ENCODE results near the gene PNMT. TPM values are rescaled to one million over a fixed set of nuclear protein-coding genes. Genes with fewer than 3 reads are reported as not detected.

PNMT gene
- total and polyA plus RNA-seq, 2 of the 8 experiments (the other 6 are each of a cell fraction or from before 2014, with no cell fraction given), result 5.6 to 10.9 TPM

DNA sequence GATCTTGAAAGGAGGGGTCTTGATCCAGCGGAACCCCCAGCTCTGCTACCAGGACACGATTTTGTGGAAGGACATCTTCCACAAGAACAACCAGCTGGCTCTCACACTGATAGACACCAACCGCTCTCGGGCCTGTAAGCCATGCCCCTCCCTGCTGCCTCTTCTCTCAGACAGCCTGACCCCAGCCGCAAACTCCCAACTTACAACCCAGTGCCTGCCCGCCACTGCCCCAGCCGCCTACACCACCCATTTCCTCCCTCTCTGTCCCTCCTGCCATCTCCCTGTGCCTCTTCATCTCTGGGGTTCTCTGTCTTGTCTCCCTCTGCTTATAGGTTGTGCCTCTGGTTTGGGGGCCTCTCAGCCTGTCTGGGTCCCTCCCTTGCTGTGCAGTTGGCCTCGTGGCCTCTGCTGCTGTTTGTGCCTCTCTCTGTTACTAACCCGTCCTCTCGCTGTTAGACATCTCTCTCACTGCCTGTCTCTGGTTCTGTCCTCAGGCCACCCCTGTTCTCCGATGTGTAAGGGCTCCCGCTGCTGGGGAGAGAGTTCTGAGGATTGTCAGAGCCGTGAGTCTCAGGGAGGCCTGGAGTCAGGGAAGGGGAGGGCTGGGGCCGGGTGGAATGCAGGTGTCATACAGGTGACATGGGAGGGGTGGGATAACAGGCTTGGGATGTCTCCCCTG is 41.2 kb downstream of the PNMT start:
- Histone ChIP-seq H3K4me3 (ENCODE audit: extremely low read depth in 1 of 4, insufficient read depth in 2 of 4, low read depth in 3 of 4, low read length in 4 of 4) (no peak overlapping the region), H4K20me1 (replicated peaks in 1 of 2; ENCODE audit: control insufficient read depth in 1 of 2, insufficient read depth in 2 of 2, low read length in 2 of 2) (peaks cover 24 to 39% of the 10 kb centered on the region in 2 experiments), H2AK5ac (ENCODE audit: low read depth, low read length) (no peak overlapping the region), H3K18ac (ENCODE audit: extremely low read depth, low read length) (no peak overlapping the region), H3K4me2 (ENCODE audit: insufficient read depth in 1 of 2, low read depth in 2 of 2, low read length in 2 of 2) (no peak overlapping the region), H4K5ac (ENCODE audit: insufficient read length, low read depth, low read length) (no peak overlapping the region), H2BK15ac (ENCODE audit: low read length) (no peak overlapping the region), H3K79me1 (ENCODE audit: low read depth, low read length) (peaks cover 17% of the 10 kb centered on the region), H2BK120ac (replicated peaks; ENCODE audit: low read depth, low read length) (no peak overlapping the region), H3K79me2 (ENCODE audit: control insufficient read depth in 1 of 2, insufficient read depth in 2 of 2, low read length in 2 of 2) (peaks cover 8 to 59% of the 10 kb centered on the region in 2 experiments; a peak in 3 of 4 replicates), H2AFZ (ENCODE audit: low read length) (no peak overlapping the region), H3K4ac (replicated peaks; ENCODE audit: insufficient read length, low read depth, low read length) (no peak overlapping the region), H3K23me2 (ENCODE audit: low read depth, low read length) (no peaks in the 10 kb centered on the region), H3K23ac (ENCODE audit: insufficient read length) (no peak overlapping the region), H3K56ac (replicated peaks; ENCODE audit: insufficient read length, low read depth, low read length) (no peak overlapping the region), H3K9me3 (ENCODE audit: insufficient read depth in 2 of 2, low read depth in 1 of 2, low read length in 1 of 2) (no peaks in the 10 kb centered on the region), H2BK12ac (ENCODE audit: low read depth, low read length) (no peak overlapping the region), H2BK5ac (ENCODE audit: low read depth, low read length) (no peak overlapping the region), H3K14ac (ENCODE audit: insufficient read length) (no peak overlapping the region), H3K27ac (ENCODE audit: low read depth, low read length) (no peak overlapping the region; the same call in 1 of the 2 replicates), H3K27me3 (replicated peaks in 1 of 4; ENCODE audit: control insufficient read depth in 3 of 4, extremely low read depth in 1 of 4, insufficient read depth in 3 of 4, low read length in 3 of 4) (no peaks in the 10 kb centered on the region), H4K8ac (ENCODE audit: extremely low read depth, insufficient read depth, low read length) (peak overlapping the region; percentile 28; the same call in 1 of the 2 replicates), H3K4me1 (replicated peaks in 1 of 4; ENCODE audit: control insufficient read depth in 3 of 4, insufficient read depth in 4 of 4, low read length in 3 of 4) (peaks cover 0 to 19% (median 14%) of the 10 kb centered on the region in 4 experiments; a peak in 6 of 7 replicates), H4K91ac (replicated peaks; ENCODE audit: insufficient read length, low read length) (no peak overlapping the region), H3K36me3 (ENCODE audit: control insufficient read depth in 2 of 4, insufficient read depth in 4 of 4, low read length in 3 of 4) (peaks cover 29 to 71% (median 59%) of the 10 kb centered on the region in 4 experiments), H2BK20ac (ENCODE audit: low read length) (no peak overlapping the region), H3K9ac (replicated peaks in 1 of 4; ENCODE audit: extremely low read depth in 1 of 4, low read depth in 3 of 4, low read length in 3 of 4) (no peak overlapping the region)
- 90% methylated on average over 12 of the region's 14 CpGs; no CpG with 5 or more reads in 1 of the 2 experiments for WGBS, 2 experiments (ENCODE audit: extremely low coverage in 1 of 2, insufficient coverage in 1 of 2, insufficient read length in 1 of 2, insufficient replicate concordance in 2 of 2, low coverage in 1 of 2, low lambda C conversion rate in 2 of 2, missing lambda C conversion rate in 1 of 2)
- CTCF ChIA-PET (ENCODE audit: partially characterized antibody), result interaction anchor here (0.7 to 52.4 kb wide), 9 partner anchors 8 to 639 kb away, joined by 3 to 1885 read pairs (median 6); partner anchors contain the start of genes ERBB2, PPP1R1B and STARD3
- FAIRE-seq, result no peak
- DNase-seq (ENCODE audit: low read depth in 1 of 2, low spot score in 2 of 2), result no peak
- POLR2A ChIA-PET (ENCODE audit: partially characterized antibody), result interaction anchor here (0.6 to 38.1 kb wide), 10 partner anchors 9 to 58 kb away, joined by 3 to 708 read pairs (median 6); partner anchors contain the start of genes ERBB2, MIEN1, PGAP3 and PNMT
- TF ChIP-seq ASH2L (IDR thresholded peaks at IDR 0.05; ENCODE audit: low read length) (no peak), KDM5A (IDR thresholded peaks at IDR 0.05; ENCODE audit: low read length) (no peak), CHD1 (IDR thresholded peaks at IDR 0.05; ENCODE audit: low read depth, low read length) (no peak), YY1 (IDR thresholded peaks at IDR 0.05; ENCODE audit: low read depth, low read length) (no peak), SP4 (IDR thresholded peaks at IDR 0.05; ENCODE audit: low read length) (no peak), CEBPB (IDR thresholded peaks at IDR 0.05; ENCODE audit: low read depth, low read length) (no peak), RAD21 (IDR thresholded peaks at IDR 0.05 in 1 of 2, conservative IDR thresholded peaks at IDR 0.05 in 1 of 2; ENCODE audit: low read depth in 2 of 2, low read length in 2 of 2) (no peak)
- TF ChIP-seq, protein P1, sequence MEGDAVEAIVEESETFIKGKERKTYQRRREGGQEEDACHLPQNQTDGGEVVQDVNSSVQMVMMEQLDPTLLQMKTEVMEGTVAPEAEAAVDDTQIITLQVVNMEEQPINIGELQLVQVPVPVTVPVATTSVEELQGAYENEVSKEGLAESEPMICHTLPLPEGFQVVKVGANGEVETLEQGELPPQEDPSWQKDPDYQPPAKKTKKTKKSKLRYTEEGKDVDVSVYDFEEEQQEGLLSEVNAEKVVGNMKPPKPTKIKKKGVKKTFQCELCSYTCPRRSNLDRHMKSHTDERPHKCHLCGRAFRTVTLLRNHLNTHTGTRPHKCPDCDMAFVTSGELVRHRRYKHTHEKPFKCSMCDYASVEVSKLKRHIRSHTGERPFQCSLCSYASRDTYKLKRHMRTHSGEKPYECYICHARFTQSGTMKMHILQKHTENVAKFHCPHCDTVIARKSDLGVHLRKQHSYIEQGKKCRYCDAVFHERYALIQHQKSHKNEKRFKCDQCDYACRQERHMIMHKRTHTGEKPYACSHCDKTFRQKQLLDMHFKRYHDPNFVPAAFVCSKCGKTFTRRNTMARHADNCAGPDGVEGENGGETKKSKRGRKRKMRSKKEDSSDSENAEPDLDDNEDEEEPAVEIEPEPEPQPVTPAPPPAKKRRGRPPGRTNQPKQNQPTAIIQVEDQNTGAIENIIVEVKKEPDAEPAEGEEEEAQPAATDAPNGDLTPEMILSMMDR (IDR thresholded peaks at IDR 0.05; ENCODE audit: control extremely low read depth in 1 of 3, insufficient read depth in 1 of 3, low read depth in 1 of 3, low read length in 3 of 3), result no peak
- TF ChIP-seq, protein P2, sequence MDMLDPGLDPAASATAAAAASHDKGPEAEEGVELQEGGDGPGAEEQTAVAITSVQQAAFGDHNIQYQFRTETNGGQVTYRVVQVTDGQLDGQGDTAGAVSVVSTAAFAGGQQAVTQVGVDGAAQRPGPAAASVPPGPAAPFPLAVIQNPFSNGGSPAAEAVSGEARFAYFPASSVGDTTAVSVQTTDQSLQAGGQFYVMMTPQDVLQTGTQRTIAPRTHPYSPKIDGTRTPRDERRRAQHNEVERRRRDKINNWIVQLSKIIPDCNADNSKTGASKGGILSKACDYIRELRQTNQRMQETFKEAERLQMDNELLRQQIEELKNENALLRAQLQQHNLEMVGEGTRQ (IDR thresholded peaks at IDR 0.05; ENCODE audit: low read length), result no peak
